ENCODE data around the gene ADCY1.

ADCY1 gene

GRCh38 chr7:45575501-45576248 is 1.5 kb downstream of the ADCY1 start:
- H3K4me3 ChIP-seq (ENCODE audit: low read depth, low read length) = no peak overlapping the region
- POLR2A ChIA-PET = no interaction called here
- no peak for TF ChIP-seq CTCF (IDR thresholded peaks at IDR 0.05; ENCODE audit: insufficient read depth, low read length, missing control alignments)
- CTCF ChIA-PET = no interaction called here
- DNase-seq (ENCODE audit: low read depth, low spot score) = no peak

- POLR2A ChIA-PET = no interaction called here
- H3K4me3 ChIP-seq (ENCODE audit: low read depth, low read length) = no peak overlapping the region
- no peak for TF ChIP-seq CTCF (IDR thresholded peaks at IDR 0.05; ENCODE audit: insufficient read depth, low read length, missing control alignments)
- no peak for DNase-seq (ENCODE audit: low read depth, low spot score)
- CTCF ChIA-PET = no interaction called here
Observed at GRCh38 chr7:45576249-45576929, 2.2 kb downstream of the ADCY1 start.

- DNase-seq (ENCODE audit: low read depth, low spot score) = no peak
- TF ChIP-seq CTCF (IDR thresholded peaks at IDR 0.05; ENCODE audit: insufficient read depth, low read length, missing control alignments) = no peak
- H3K4me3 ChIP-seq (ENCODE audit: low read depth, low read length) = no peak overlapping the region
- CTCF ChIA-PET = no interaction called here
- POLR2A ChIA-PET = no interaction called here
Observed at GRCh38 chr7:45578022-45578421, 3.9 kb downstream of the ADCY1 start.

GRCh38 chr7:45578467-45578866 is 4.3 kb downstream of the ADCY1 start:
- H3K4me3 ChIP-seq (ENCODE audit: low read depth, low read length) = no peak overlapping the region
- POLR2A ChIA-PET = no interaction called here
- CTCF ChIA-PET = no interaction called here
- DNase-seq (ENCODE audit: low read depth, low spot score) = no peak
- TF ChIP-seq CTCF (IDR thresholded peaks at IDR 0.05; ENCODE audit: insufficient read depth, low read length, missing control alignments) = no peak

- no peak for DNase-seq (ENCODE audit: low read depth, low spot score)
- CTCF ChIA-PET = no interaction called here
- TF ChIP-seq CTCF (IDR thresholded peaks at IDR 0.05; ENCODE audit: insufficient read depth, low read length, missing control alignments) = no peak
- POLR2A ChIA-PET = no interaction called here
- no peak overlapping the region for H3K4me3 ChIP-seq (ENCODE audit: low read depth, low read length)
Observed at GRCh38 chr7:45579391-45579801, 5.2 kb downstream of the ADCY1 start.

- DNase-seq (ENCODE audit: low read depth, low spot score) = no peak
- ChIA-PET POLR2A (no interaction called here), CTCF (interaction anchor here (0.7 kb wide), 1 partner anchor 13 kb away, joined by 3 read pairs; no protein-coding TSS in a partner anchor)
- TF ChIP-seq CTCF (IDR thresholded peaks at IDR 0.05; ENCODE audit: insufficient read depth, low read length, missing control alignments) = peak; percentile 39
- H3K4me3 ChIP-seq (ENCODE audit: low read depth, low read length) = no peak overlapping the region
Observed at GRCh38 chr7:45580053-45580872, 6.1 kb downstream of the ADCY1 start.

Measured in AG04449 (cell line).